PC-9 (cell line): ENCODE results near the gene LIPC. TPM values are rescaled to one million over a fixed set of nuclear protein-coding genes. Genes with fewer than 3 reads are reported as not detected.

Source experiments
- BruUV-seq: library from RNA; stranded (reverse); fragments of 400-500 nt; replicated peaks from 2 replicates; lab custom pipeline; 2021; lab: Mats Ljungman, UMichigan
- CTCF ChIA-PET: fragments of 300-600 bp; sonication (Branson Sonifier 250); formaldehyde crosslinking; loops from one replicate; lab custom pipeline; 2022; ENCODE audit warnings: antibody characterized with exemption; lab: Charles Lee
- POLR2A ChIA-PET: fragments of 300-600 bp; sonication (Branson Sonifier 250); formaldehyde crosslinking; loops from one replicate; lab custom pipeline; 2022; ENCODE audit warnings: antibody characterized with exemption; ENCODE audit not compliant: unreplicated experiment; lab: Charles Lee
- DNase-seq, 2 experiments: peaks; one replicate each; pipeline versions ENCODE4 v3.0.0 to v3.0.0-alpha.2; 2015 to 2022; ENCODE audit warnings: mixed read lengths in 1 of 2
- H2AFZ ChIP-seq: fragments of 200-600 bp; sonication (generic); 2 replicates; pipeline ENCODE4 v1.8.1; 2017; ENCODE audit warnings: antibody characterized with exemption
- H3F3A ChIP-seq: fragments of 200-600 bp; sonication (generic); 2 replicates; pipeline ENCODE4 v1.8.1; 2017; ENCODE audit warnings: antibody characterized with exemption, mild to moderate bottlenecking, low read depth; ENCODE audit not compliant: insufficient read depth
- H3K27ac ChIP-seq: fragments of 200-600 bp; sonication (generic); 2 replicates; pipeline ENCODE4 v1.6.1; 2016; ENCODE audit warnings: mixed run types
- H3K27me3 ChIP-seq: fragments of 200-600 bp; sonication (generic); 2 replicates; pipeline ENCODE4 v1.6.1; 2016; ENCODE audit warnings: low read depth, mixed run types; ENCODE audit not compliant: insufficient read depth
- H3K36me3 ChIP-seq: fragments of 200-600 bp; sonication (generic); 2 replicates; pipeline ENCODE4 v1.6.1; 2016; ENCODE audit warnings: low read depth, mixed run types
- H3K4me1 ChIP-seq: fragments of 200-600 bp; sonication (generic); replicated peaks from 2 replicates; pipeline ENCODE4 v1.6.1; 2016; ENCODE audit warnings: mixed run types; ENCODE audit not compliant: insufficient read depth
- H3K4me2 ChIP-seq: fragments of 200-600 bp; sonication (generic); 2 replicates; pipeline ENCODE4 v1.6.1; 2017; ENCODE audit warnings: mixed run types
- H3K4me3 ChIP-seq: fragments of 200-600 bp; sonication (generic); 2 replicates; pipeline ENCODE4 v1.6.1; 2016; ENCODE audit warnings: mixed run types
- H3K79me2 ChIP-seq: fragments of 200-600 bp; sonication (generic); 2 replicates; pipeline ENCODE4 v1.6.1; 2017; ENCODE audit warnings: low read depth, mixed run types
- H3K9me2 ChIP-seq: fragments of 200-600 bp; sonication (generic); 2 replicates; pipeline ENCODE4 v1.8.1; 2017; ENCODE audit warnings: mild to moderate bottlenecking; ENCODE audit not compliant: insufficient read depth
- H3K9me3 ChIP-seq: fragments of 200-600 bp; sonication (generic); 2 replicates; pipeline ENCODE4 v1.8.1; 2016; ENCODE audit warnings: low read depth; ENCODE audit not compliant: insufficient read depth
- H4K20me1 ChIP-seq: fragments of 200-600 bp; sonication (generic); 2 replicates; pipeline ENCODE4 v1.8.1; 2017; ENCODE audit not compliant: insufficient read depth
- EZH2 ChIP-seq: fragments of 200-600 bp; sonication (generic); IDR thresholded peaks from 2 replicates; pipeline ENCODE4 v1.8.0; 2017; ENCODE audit warnings: antibody characterized with exemption, low read depth
- intact Hi-C: fragments of 100-400 bp; cut with micrococcal nuclease; formaldehyde crosslinking; loops from one replicate; pipeline ENCODE4 v1.10.0; 2022; ENCODE audit not compliant: unreplicated experiment
- total RNA-seq: library from RNA; stranded (reverse); gene quantifications from 2 replicates; pipeline ENCODE4 v1.2.3, GENCODE V29; 2021
- TF ChIP-seq, protein P1 (sequence below): fragments of 200-600 bp; sonication (generic); conservative IDR thresholded peaks from 2 replicates; pipeline ENCODE4 v1.6.1; 2017; ENCODE audit warnings: mixed run types, antibody characterized with exemption, mild to moderate bottlenecking, moderate library complexity

Gene LIPC
- total RNA-seq, 1 experiment from 2014 or later: not detected

GRCh38 chr15:58386081-58386480 lies 45.7 kb upstream of the LIPC start:
- no peaks in the 10 kb centered on the region for H3K79me2 ChIP-seq
- H3K27me3 ChIP-seq: no peaks in the 10 kb centered on the region
- peaks cover 3% of the 10 kb centered on the region; the same call in 1 of the 2 replicates for H3K9me3 ChIP-seq
- intact Hi-C loops: no loop called here
- H3K36me3 ChIP-seq: no peaks in the 10 kb centered on the region
- H4K20me1 ChIP-seq: no peaks in the 10 kb centered on the region
- H3K27ac ChIP-seq: no peak overlapping the region
- CTCF ChIA-PET: no interaction called here
- no TSS peak for BruUV-seq
- no peak for DNase-seq
- peaks cover 27% of the 10 kb centered on the region for H3K4me1 ChIP-seq
- TF ChIP-seq EZH2: no peak
- TF ChIP-seq, protein P1, sequence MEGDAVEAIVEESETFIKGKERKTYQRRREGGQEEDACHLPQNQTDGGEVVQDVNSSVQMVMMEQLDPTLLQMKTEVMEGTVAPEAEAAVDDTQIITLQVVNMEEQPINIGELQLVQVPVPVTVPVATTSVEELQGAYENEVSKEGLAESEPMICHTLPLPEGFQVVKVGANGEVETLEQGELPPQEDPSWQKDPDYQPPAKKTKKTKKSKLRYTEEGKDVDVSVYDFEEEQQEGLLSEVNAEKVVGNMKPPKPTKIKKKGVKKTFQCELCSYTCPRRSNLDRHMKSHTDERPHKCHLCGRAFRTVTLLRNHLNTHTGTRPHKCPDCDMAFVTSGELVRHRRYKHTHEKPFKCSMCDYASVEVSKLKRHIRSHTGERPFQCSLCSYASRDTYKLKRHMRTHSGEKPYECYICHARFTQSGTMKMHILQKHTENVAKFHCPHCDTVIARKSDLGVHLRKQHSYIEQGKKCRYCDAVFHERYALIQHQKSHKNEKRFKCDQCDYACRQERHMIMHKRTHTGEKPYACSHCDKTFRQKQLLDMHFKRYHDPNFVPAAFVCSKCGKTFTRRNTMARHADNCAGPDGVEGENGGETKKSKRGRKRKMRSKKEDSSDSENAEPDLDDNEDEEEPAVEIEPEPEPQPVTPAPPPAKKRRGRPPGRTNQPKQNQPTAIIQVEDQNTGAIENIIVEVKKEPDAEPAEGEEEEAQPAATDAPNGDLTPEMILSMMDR: no peak
- no peak overlapping the region for H3K4me3 ChIP-seq
- peaks cover 2% of the 10 kb centered on the region; the same call in 1 of the 2 replicates for H3F3A ChIP-seq
- H2AFZ ChIP-seq: no peak overlapping the region
- no peak overlapping the region for H3K4me2 ChIP-seq
- H3K9me2 ChIP-seq: no peaks in the 10 kb centered on the region
- POLR2A ChIA-PET: no interaction called here

- Histone ChIP-seq H4K20me1 (no peaks in the 10 kb centered on the region), H3K4me2 (no peak overlapping the region), H3K9me2 (no peaks in the 10 kb centered on the region), H3F3A (peaks cover 8% of the 10 kb centered on the region), H3K79me2 (no peaks in the 10 kb centered on the region), H3K27me3 (no peaks in the 10 kb centered on the region), H3K27ac (no peak overlapping the region), H3K9me3 (peaks cover 3% of the 10 kb centered on the region; the same call in 1 of the 2 replicates), H3K4me3 (no peak overlapping the region), H3K36me3 (no peaks in the 10 kb centered on the region), H2AFZ (no peak overlapping the region), H3K4me1 (peaks cover 32% of the 10 kb centered on the region)
- intact Hi-C loops: no loop called here
- DNase-seq: no peak
- CTCF ChIA-PET: no interaction called here
- POLR2A ChIA-PET: interaction anchor here (0.6 kb wide), 1 partner anchor 52 kb away, joined by 4 read pairs; no protein-coding TSS in a partner anchor
- no TSS peak for BruUV-seq
- TF ChIP-seq, protein P1: no peak
- no peak for TF ChIP-seq EZH2
Measured at GRCh38 chr15:58386641-58387040, 45.1 kb upstream of the LIPC start.

- Histone ChIP-seq H3K79me2 (no peaks in the 10 kb centered on the region), H3K4me2 (no peak overlapping the region), H3K4me1 (peaks cover 37% of the 10 kb centered on the region), H2AFZ (no peak overlapping the region), H3K9me2 (no peaks in the 10 kb centered on the region), H3K4me3 (no peak overlapping the region), H3K9me3 (peaks cover 3% of the 10 kb centered on the region; the same call in 1 of the 2 replicates), H4K20me1 (no peaks in the 10 kb centered on the region), H3K27me3 (no peaks in the 10 kb centered on the region), H3K27ac (no peak overlapping the region), H3K36me3 (no peaks in the 10 kb centered on the region), H3F3A (peaks cover 13% of the 10 kb centered on the region)
- ChIA-PET POLR2A (interaction anchor here (0.6 kb wide), 1 partner anchor 53 kb away, joined by 4 read pairs; no protein-coding TSS in a partner anchor), CTCF (no interaction called here)
- DNase-seq: no peak
- BruUV-seq: no TSS peak
- intact Hi-C loops: no loop called here
- TF ChIP-seq EZH2: no peak
- TF ChIP-seq, protein P1: no peak
Measured at GRCh38 chr15:58387130-58387529, 44.7 kb upstream of the LIPC start.
